Hindlimb muscle (tissue), 1 donor: Measurements from ENCODE around the gene RPL18. TPM values are rescaled to one million over a fixed set of nuclear protein-coding genes. Genes with fewer than 3 reads are reported as not detected.
"Not testable (repeated sequence)": the region's sequence is repeated elsewhere in the genome, so short reads cannot be mapped to it uniquely, and the experiment has no call there.

ENCODE experiments used
- DNase-seq: peaks from one replicate; pipeline ENCODE4 v3.0.0-alpha.2; 2013
- polyA plus RNA-seq: library from polyadenylated mRNA; unstranded; fragments of 120-200 nt; gene quantifications from one replicate; pipeline ENCODE4 v1.2.1, GENCODE V29; 2013; ENCODE audit not compliant: insufficient read length

RPL18 gene
- 1,775 TPM for polyA plus RNA-seq

GRCh38 chr19:48618916-48619691, at the start of gene RPL18, which contains the start of gene SPHK2:
Gene RPL18, minus strand, starts transcription at chr19:48619178. Its CDS starts 35 bp downstream, at chr19:48619143.
Gene SPHK2, plus strand, starts transcription at chr19:48619506. Its CDS starts 1,009 bp downstream, at chr19:48620515.
- peak; percentile 99 for DNase-seq

GRCh38 chr19:48668761-48669160, 49.8 kb upstream of the RPL18 start:
- DNase-seq, result no peak

GRCh38 chr19:48668332-48668731, 49.4 kb upstream of the RPL18 start:
- DNase-seq, result no peak

GRCh38 chr19:48665786-48666185, 46.8 kb upstream of the RPL18 start:
- DNase-seq, result no peak

GRCh38 chr19:48664476-48664875, 45.5 kb upstream of the RPL18 start:
- no peak for DNase-seq

GRCh38 chr19:48663667-48664066, 44.7 kb upstream of the RPL18 start:
- no peak for DNase-seq

GRCh38 chr19:48661711-48662090, 42.7 kb upstream of the RPL18 start:
- DNase-seq, result no peak

GRCh38 chr19:48660852-48661710, 42.1 kb upstream of the RPL18 start:
- DNase-seq, result peak; percentile 80

GRCh38 chr19:48659768-48660167, 40.8 kb upstream of the RPL18 start:
- no peak for DNase-seq

- DNase-seq, result no peak
Observed at GRCh38 chr19:48658483-48658882, 39.5 kb upstream of the RPL18 start.

- not testable (repeated sequence) for DNase-seq
Observed at GRCh38 chr19:48657828-48658227, 38.9 kb upstream of the RPL18 start.

GRCh38 chr19:48656840-48657474, 38.0 kb upstream of the RPL18 start:
- DNase-seq, result no peak

GRCh38 chr19:48654299-48655059, 35.5 kb upstream of the RPL18 start:
- no peak for DNase-seq

GRCh38 chr19:48651683-48652048, 32.7 kb upstream of the RPL18 start:
- no peak for DNase-seq

- DNase-seq, result no peak
Observed at GRCh38 chr19:48650974-48651682, 32.1 kb upstream of the RPL18 start.

GRCh38 chr19:48648134-48648533, 29.2 kb upstream of the RPL18 start:
- DNase-seq, result no peak

- DNase-seq, result no peak
Observed at GRCh38 chr19:48646722-48647216, 27.8 kb upstream of the RPL18 start.

- peak; percentile 93 for DNase-seq
Observed at GRCh38 chr19:48646001-48646721, 27.2 kb upstream of the RPL18 start, which contains the start of gene CA11. Gene CA11, minus strand, starts transcription at chr19:48646187. Its CDS starts 555 bp downstream, at chr19:48645632.

GRCh38 chr19:48645620-48646000, 26.6 kb upstream of the RPL18 start:
- no peak for DNase-seq

GRCh38 chr19:48644839-48645619, 26.1 kb upstream of the RPL18 start:
- DNase-seq, result peak; percentile 83
